HG03558 (cell line): ENCODE results near the gene SLC4A3.
"Not testable (repeated sequence)": the region's sequence is repeated elsewhere in the genome, so short reads cannot be mapped to it uniquely, and the experiment has no call there.

ENCODE experiments used
- ATAC-seq: cut with Tn5 transposase; IDR thresholded peaks from one replicate; pipeline ENCODE4 v1.9.1; 2021; ENCODE audit warnings: moderate number of reproducible peaks; ENCODE audit not compliant: unreplicated experiment; ENCODE audit errors: extremely low read depth

SLC4A3 gene

GRCh38 chr2:219643084-219643473 lies 15.6 kb downstream of the SLC4A3 start:
- no peak for ATAC-seq

DNA sequence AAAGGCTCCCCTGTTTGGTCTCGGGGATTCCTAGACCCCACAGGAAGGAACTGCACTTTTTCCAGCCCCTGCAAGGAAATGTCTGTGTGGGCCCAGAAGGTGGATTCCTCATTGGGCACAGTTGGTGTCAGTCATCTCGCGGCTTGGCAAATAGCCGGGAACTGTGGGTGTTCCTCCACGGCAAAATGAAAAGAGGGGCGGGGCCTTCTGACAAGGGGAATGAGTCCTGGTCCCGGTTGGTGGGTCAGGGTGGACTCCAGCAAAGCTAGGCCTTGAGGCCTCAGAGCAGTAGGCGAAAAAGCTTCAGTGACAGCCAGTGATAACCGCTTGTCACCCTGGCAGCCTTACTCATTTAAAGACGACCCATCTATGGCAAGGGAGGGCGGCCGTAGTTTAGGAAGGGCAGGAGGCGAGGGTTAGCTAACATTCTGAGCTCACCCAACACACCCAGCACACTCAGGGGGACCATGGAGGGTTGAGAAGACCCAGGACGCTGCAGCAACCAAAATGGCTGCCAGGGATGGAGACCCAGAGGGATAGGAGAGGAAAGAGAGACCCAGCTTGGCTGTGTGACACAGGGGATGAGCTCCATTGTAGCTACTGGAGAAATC lies 16.5 kb downstream of the SLC4A3 start:
- no peak for ATAC-seq

DNA sequence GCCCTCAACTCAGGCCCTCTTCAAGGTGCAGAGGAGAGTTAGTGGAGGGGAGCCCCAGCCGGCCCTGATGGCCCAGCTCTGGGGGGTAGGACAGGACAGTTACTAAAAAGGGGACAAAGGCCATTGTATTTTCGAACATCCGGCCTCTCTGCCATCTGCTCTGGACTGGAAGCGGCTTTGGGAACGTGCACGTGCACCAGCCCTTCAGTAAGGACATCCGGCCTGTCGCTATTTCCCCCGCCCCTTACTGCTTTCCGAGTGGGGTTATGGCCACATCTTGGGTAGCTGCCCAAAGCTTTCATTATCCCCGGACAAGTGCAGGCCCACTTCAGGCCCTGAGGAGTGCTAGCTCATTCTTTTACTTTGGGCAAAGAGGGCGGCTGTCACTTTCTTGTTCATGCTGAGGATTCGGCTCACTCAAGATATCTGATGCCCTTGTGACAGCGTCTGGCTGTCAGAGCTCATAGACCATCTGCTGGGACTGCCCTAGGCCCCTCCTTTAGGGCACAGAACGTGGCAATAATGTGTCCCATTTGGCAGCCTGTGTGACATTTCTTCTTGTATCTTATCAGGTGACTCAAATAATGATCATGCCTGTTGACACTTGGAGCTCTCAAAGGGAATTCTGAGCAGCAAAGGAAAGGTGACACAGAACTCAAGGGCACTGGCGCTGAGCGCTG lies 17.5 kb downstream of the SLC4A3 start:
- no peak for ATAC-seq

- ATAC-seq, result no peak
These were observed 18.4 kb downstream of the SLC4A3 start for GRCh38 chr2:219645631-219646527.

GRCh38 chr2:219648176-219648575 lies 20.7 kb downstream of the SLC4A3 start:
- ATAC-seq, result no peak

DNA sequence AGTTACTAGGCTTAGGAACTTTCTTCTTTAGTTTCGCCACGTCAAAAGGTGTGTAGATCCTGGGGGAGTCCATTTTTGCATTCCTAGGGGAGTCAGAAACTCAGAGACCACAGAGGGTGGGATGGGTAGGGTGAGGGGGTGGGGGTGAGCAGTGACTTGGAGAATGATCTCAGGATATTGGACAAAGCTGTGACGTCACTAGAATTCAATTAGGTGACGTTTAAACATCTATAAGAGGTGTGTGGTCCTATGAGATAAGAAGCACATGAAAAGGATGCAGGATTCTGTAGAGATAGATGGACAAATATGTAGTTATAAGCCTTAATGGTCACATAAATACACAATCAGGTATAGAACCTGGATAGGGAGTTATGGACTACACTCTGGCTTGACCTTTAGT lies 21.5 kb downstream of the SLC4A3 start:
- no peak for ATAC-seq

DNA sequence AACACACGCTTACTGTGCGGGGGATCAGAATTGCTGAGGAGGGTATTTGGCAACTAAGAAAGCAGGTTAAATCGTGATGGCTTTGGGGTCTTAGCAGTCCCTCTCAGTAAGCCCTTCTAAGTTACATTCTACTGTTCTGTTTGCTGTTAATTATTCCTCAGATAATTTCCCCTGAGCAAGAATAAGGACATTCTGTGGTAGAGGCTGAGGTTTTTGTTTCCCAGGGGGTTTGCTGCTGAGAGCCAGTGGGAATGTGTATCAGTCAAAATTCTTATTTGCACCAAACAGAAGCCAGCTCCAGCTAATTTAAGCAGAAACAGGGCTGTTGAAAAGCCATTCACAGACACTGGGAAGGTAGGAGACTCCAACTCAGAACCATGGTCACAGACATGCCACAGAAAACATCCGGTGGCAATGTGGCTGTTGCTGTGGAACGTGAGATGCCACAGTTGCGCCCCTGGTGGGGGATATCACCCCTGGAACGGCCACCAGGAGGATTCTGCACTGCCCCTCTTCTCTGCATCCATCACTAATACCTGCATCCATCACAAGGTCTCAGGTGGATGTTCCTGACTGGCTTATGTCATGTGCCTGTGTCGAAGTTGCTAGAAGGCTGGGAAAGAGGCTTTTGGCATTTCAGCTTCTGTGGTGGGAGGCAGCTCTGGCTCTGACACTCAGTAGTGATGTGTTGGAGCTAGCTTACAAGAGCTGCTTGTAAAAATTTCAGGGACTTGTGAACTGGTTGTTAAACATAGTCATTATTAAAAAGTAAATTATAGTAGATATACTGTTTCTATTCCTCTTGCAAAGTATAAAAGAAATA lies 23.2 kb downstream of the SLC4A3 start:
- ATAC-seq, result no peak

- ATAC-seq, result not testable (repeated sequence)
These were observed 24.2 kb downstream of the SLC4A3 start for GRCh38 chr2:219651656-219652055.

- ATAC-seq, result no peak
These were observed 29.1 kb downstream of the SLC4A3 start for GRCh38 chr2:219656526-219656925.

DNA sequence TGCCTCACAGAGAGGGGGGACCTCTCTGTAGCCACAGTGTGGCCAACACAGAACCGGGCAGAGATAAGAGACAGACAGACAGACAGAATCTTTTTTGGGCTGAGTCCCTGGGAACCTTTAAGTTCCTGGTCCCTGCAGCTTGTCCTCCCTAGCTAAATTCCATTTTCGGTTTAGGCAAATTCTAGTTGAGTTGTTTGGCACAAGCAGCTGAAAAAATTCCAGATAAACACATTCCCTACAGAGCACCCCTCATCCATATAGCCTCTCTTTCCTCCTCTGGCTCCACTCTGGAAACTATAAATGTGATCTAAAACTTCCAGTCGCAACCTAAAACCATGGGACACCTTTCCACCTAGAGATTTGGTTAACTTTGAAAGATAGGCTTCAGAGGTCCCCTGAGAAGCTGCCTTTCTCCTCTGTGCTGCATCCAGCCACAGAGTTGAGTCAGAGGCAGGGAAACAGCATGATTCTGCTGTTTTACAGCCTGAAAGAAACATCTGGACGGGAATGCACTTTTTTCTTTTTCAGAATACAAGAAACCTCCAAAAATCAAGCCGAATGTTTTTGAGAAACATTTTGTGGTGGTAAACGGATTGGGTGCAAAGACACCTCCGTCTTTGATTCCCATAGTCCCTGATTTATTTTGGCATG lies 30.9 kb downstream of the SLC4A3 start:
- ATAC-seq, result no peak

DNA sequence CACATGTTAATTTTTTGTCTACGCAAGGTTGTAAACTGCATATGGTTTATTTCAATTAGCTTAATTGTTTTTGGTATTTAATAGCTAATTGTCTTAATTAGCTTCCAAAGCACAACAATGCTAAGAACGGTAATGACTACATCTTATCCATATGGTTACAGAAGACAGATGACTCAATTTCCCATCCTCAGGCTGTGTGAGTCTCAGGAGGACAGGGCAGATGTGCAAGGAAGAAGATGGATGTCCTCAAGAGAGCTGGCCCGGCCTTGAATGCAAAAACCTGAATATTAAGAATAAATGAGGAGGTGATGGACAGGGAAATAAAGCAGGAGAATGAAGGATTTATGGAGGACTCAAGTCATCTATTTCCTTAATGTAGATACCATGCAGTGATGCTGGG lies 31.4 kb downstream of the SLC4A3 start:
- ATAC-seq, result no peak

GRCh38 chr2:219661197-219661954 lies 33.9 kb downstream of the SLC4A3 start:
- ATAC-seq, result peak; percentile 88

DNA sequence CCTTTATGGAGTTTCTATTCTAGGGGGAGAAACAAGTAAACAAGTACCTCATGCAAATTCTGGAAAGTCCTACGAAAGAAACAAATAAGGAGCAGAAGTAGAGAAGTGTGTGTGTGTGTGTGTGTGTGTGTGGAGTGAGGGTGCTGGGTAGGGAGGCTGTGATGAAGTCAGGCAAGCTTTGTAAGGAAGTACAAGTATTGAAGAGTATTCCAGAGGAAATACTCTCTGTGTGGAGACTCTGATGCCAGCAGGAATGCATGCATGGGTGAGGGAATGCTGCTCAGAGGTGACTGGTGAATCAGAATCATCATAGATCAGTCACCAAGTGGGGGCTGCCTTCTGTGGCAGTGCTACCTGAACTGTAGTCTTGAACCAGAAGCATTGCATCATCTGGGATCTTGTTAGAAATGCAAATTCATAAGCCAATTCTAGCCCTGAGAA lies 34.5 kb downstream of the SLC4A3 start:
- ATAC-seq, result no peak

- ATAC-seq, result no peak
These were observed 35.1 kb downstream of the SLC4A3 start for GRCh38 chr2:219662566-219662965.

GRCh38 chr2:219663116-219663762 lies 35.8 kb downstream of the SLC4A3 start:
- ATAC-seq, result no peak

DNA sequence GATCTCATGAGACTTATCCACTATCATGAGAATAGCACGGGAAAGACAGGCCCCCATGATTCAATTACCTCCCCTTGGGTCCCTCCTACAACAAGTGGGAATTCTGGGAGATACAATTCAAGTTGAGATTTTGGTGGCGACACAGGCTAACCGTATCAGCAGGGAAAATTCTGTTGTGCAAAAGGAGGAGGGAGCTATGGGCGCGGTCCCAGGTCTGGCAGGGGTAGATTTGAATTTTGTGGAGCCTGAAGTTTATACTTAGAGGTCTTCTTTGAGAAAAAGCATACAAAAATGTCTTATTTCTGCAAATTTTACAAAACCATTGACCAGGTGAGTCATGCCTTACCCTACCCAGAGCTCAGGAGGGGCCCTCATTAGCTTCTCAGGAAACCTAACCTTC lies 36.6 kb downstream of the SLC4A3 start:
- ATAC-seq, result no peak

DNA sequence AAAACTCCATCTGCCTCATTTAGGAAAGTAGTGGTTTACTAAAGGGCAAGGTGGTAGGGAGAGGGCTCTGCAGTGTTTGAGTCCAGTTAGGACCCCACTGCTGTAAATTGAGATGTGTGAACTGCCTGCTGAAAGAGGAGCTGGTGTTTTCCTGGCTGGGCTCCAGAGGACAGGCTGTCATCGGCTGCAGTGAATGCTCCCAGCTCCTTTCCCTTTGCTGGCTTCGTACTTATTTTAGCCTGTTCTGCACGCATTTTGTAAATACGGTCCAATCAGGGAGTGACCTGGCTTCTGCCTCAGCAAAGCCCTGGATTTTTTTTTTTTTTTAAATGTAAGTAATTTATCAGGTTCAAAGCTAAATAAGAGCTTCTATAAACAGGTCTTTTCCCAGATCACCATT lies 37.5 kb downstream of the SLC4A3 start:
- ATAC-seq, result no peak

DNA sequence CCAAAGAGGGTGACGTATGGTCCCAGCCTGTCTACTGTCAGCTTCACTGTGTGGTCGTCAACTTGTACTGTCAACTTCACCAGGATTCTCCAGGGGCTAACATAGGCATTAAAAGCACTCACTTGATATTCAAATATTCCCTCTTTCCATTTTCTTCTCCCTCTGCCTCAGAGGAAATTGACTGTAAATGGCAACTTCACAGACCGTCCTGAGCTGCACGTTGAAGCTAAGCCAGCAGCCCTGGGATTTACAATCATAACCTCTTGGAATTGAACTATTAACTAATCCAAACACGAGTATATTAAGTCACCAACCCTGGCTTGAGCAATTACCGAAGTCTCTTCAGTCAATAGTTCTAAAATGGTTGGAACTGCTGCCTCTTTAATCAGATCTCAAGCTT lies 38.5 kb downstream of the SLC4A3 start:
- no peak for ATAC-seq

DNA sequence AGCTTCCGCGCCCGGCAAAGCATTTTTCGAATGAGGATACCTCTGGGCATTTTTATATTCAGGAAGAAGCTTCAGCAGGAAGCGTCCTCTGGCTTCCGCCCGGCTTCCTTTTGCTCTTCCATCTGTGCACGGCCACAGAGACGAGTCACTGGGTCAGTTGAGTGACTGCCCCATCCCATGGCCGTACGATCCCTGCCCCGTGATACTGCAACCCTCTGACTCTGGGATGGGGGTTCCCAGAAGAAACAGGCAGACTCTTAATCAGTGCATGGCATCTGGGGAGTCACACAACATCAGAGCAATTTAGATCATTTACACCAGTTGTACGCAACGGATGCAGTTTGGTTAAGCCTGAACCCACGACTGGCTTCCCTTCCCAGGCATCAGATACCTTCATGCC lies 40.9 kb downstream of the SLC4A3 start:
- no peak for ATAC-seq
